CD4-positive, alpha-beta T cell (primary cell): ENCODE data around the gene CRIP2. TPM values are rescaled to one million over a fixed set of nuclear protein-coding genes. Genes with fewer than 3 reads are reported as not detected.
A peak's percentile ranks its signal among the peaks of the same experiment; 100 is the strongest.

Experiments
- ATAC-seq: fragments of 200-7000 bp; cut with Tn5 transposase; one replicate; pipeline ENCODE4 v1.10.0; 2022; ENCODE audit warnings: mild to moderate bottlenecking; ENCODE audit not compliant: poor library complexity
- CTCF ChIA-PET: fragments of 350-600 bp; sonication (Branson Sonifier 250); formaldehyde crosslinking; loops from one replicate; lab custom pipeline; 2021; ENCODE audit warnings: antibody characterized with exemption, inconsistent platforms; lab: Charles Lee
- POLR2A ChIA-PET: fragments of 350-600 bp; sonication (Branson Sonifier 250); formaldehyde crosslinking; loops from one replicate; lab custom pipeline; 2021; ENCODE audit warnings: antibody characterized with exemption, inconsistent platforms; lab: Charles Lee
- DNase-seq, 14 experiments: peaks; one replicate each; pipeline ENCODE4 v3.0.0-alpha.2; 2013 to 2020; ENCODE audit warnings: mixed read lengths in 2 of 14
- H3K27ac ChIP-seq, 2 donors: one replicate each; pipeline versions ENCODE4 v1.5.1 to v1.7.0; 2013; ENCODE audit warnings: low read length in 2 of 2, low read depth in 1 of 2, mild to moderate bottlenecking in 1 of 2
- H3K27me3 ChIP-seq, 2 experiments: 1 replicate in 1 of 2; 2 replicates in 1 of 2; pipeline versions ENCODE4 v1.6.1 to v1.7.0; 2013; ENCODE audit warnings: low read length in 2 of 2, control low read depth in 1 of 2, mild to moderate bottlenecking in 1 of 2, moderate library complexity in 1 of 2; ENCODE audit not compliant: insufficient read depth in 2 of 2, control insufficient read depth in 1 of 2
- H3K36me3 ChIP-seq: one replicate; pipeline ENCODE4 v1.6.1; 2013; ENCODE audit warnings: low read length, control low read depth; ENCODE audit not compliant: insufficient read depth
- H3K4me1 ChIP-seq: one replicate; pipeline ENCODE4 v1.6.1; 2013; ENCODE audit warnings: low read length, control low read depth; ENCODE audit not compliant: insufficient read depth
- H3K4me3 ChIP-seq: one replicate; pipeline ENCODE4 v1.5.1; 2013; ENCODE audit warnings: mild to moderate bottlenecking, low read length, moderate library complexity
- H3K9me3 ChIP-seq, 2 experiments: 1 replicate in 1 of 2; 2 replicates in 1 of 2; pipeline versions ENCODE4 v1.6.1 to v1.7.0; 2013; ENCODE audit warnings: low read length in 2 of 2, mild to moderate bottlenecking in 2 of 2, control low read depth in 1 of 2, moderate library complexity in 1 of 2; ENCODE audit not compliant: control insufficient read depth in 1 of 2, insufficient read depth in 1 of 2
- H3K27ac Mint-ChIP-seq: one replicate; pipeline ENCODE4 v1.8.0; 2020; ENCODE audit warnings: mixed read lengths
- H3K27me3 Mint-ChIP-seq: one replicate; pipeline ENCODE4 v1.8.0; 2021; ENCODE audit warnings: mixed read lengths
- H3K36me3 Mint-ChIP-seq: one replicate; pipeline ENCODE4 v1.8.0; 2021; ENCODE audit warnings: low read depth, mixed read lengths
- H3K4me1 Mint-ChIP-seq: one replicate; pipeline ENCODE4 v1.8.0; 2021; ENCODE audit warnings: low read depth, mixed read lengths
- H3K4me3 Mint-ChIP-seq: one replicate; pipeline ENCODE4 v1.8.0; 2020; ENCODE audit warnings: mild to moderate bottlenecking, mixed read lengths
- H3K9me3 Mint-ChIP-seq: one replicate; pipeline ENCODE4 v1.8.0; 2020; ENCODE audit warnings: mixed read lengths
- intact Hi-C, 2 experiments: fragments of 100-400 bp; cut with DNase I in 1 of 2; cut with micrococcal nuclease in 1 of 2; formaldehyde crosslinking; loops; one replicate each; pipeline versions ENCODE4 v1.15.1 to v1.9.0; 2023 to 2025; cut with DNase I, micrococcal nuclease
- total RNA-seq, 174 experiments: library from RNA in 2 of 174; stranded (reverse) in 2 of 174; gene quantifications; one replicate each; pipeline ENCODE4 v1.2.3 and lab custom pipeline; 2021 to 2026
- TF ChIP-seq, protein P1 (sequence below): fragments of 200-600 bp; IDR thresholded peaks from one replicate; pipeline ENCODE4 v1.8.0; 2022; ENCODE audit warnings: antibody characterized with exemption, mild to moderate bottlenecking

CRIP2 gene
- total RNA-seq, 2 experiments from 2014 or later = 62.5 to 68.3 TPM

DNA sequence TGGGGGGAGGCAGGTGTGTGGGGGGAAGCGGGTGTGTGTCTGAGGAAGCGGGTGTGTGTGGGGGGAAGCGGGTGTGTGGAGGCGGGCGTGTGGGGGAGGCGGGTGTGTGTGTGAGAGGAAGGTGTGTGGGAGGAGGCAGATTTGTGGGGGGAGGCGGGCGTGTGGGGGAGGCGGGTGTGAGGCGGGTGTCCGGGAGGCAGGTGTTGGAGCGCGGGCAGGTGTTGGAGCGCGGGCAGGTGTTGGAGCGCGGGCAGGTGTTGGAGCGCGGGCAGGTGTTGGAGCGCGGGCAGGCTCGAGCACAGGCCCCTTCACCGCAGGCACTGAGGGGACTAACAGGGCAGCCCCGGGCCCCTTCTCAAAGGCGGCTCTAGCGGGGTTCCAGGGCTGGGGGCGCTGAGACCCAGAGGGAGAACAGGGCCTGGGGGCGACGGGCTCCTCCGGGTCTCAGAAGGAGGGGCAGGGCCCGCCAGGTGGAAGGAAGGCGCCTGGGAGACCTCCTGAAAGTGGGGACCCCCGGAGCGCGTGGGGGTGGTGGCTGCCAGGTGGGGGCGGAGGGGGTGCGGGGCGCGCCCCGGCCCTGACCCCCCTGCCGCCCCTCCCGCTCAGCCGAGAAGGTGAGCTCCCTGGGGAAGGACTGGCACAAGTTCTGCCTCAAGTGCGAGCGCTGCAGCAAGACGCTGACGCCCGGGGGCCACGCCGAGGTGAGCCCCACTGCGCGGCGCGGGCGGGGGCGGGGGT is 3.2 kb downstream of the CRIP2 start:
- Histone ChIP-seq H3K4me1 (peaks cover 89% of the 10 kb centered on the region), H3K4me3 (peak overlapping the region; percentile 38), H3K27me3 (peaks cover 10% of the 10 kb centered on the region in 2 experiments), H3K27ac (peak overlapping the region in 1 of 2 donors; percentile 59), H3K9me3 (peaks cover 0 to 22% of the 10 kb centered on the region in 2 experiments), H3K36me3 (no peaks in the 10 kb centered on the region)
- CTCF ChIA-PET = interaction anchor here (0.6 to 1.6 kb wide), 2 partner anchors 12 to 420 kb away, joined by 3 to 10 read pairs; partner anchors contain the start of gene TEDC1
- TF ChIP-seq, protein P1, sequence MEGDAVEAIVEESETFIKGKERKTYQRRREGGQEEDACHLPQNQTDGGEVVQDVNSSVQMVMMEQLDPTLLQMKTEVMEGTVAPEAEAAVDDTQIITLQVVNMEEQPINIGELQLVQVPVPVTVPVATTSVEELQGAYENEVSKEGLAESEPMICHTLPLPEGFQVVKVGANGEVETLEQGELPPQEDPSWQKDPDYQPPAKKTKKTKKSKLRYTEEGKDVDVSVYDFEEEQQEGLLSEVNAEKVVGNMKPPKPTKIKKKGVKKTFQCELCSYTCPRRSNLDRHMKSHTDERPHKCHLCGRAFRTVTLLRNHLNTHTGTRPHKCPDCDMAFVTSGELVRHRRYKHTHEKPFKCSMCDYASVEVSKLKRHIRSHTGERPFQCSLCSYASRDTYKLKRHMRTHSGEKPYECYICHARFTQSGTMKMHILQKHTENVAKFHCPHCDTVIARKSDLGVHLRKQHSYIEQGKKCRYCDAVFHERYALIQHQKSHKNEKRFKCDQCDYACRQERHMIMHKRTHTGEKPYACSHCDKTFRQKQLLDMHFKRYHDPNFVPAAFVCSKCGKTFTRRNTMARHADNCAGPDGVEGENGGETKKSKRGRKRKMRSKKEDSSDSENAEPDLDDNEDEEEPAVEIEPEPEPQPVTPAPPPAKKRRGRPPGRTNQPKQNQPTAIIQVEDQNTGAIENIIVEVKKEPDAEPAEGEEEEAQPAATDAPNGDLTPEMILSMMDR = no peak
- peaks cover 47% of the 10 kb centered on the region for H3K4me1 Mint-ChIP-seq
- peak overlapping the region; percentile 72 for H3K27ac Mint-ChIP-seq
- intact Hi-C loops = no loop called here
- ATAC-seq (peak; percentile 21), DNase-seq (peak in 13 of 14 experiments; percentile 49 to 92 (median 68))
- no peaks in the 10 kb centered on the region for H3K9me3 Mint-ChIP-seq
- H3K27me3 Mint-ChIP-seq = no peaks in the 10 kb centered on the region
- H3K4me3 Mint-ChIP-seq = peak overlapping the region; percentile 84
- H3K36me3 Mint-ChIP-seq = peaks cover 6% of the 10 kb centered on the region
- POLR2A ChIA-PET = interaction anchor here (7.7 kb wide), 1 partner anchor 13 kb away, joined by 154 read pairs; the partner anchor contains the start of gene TEDC1

DNA sequence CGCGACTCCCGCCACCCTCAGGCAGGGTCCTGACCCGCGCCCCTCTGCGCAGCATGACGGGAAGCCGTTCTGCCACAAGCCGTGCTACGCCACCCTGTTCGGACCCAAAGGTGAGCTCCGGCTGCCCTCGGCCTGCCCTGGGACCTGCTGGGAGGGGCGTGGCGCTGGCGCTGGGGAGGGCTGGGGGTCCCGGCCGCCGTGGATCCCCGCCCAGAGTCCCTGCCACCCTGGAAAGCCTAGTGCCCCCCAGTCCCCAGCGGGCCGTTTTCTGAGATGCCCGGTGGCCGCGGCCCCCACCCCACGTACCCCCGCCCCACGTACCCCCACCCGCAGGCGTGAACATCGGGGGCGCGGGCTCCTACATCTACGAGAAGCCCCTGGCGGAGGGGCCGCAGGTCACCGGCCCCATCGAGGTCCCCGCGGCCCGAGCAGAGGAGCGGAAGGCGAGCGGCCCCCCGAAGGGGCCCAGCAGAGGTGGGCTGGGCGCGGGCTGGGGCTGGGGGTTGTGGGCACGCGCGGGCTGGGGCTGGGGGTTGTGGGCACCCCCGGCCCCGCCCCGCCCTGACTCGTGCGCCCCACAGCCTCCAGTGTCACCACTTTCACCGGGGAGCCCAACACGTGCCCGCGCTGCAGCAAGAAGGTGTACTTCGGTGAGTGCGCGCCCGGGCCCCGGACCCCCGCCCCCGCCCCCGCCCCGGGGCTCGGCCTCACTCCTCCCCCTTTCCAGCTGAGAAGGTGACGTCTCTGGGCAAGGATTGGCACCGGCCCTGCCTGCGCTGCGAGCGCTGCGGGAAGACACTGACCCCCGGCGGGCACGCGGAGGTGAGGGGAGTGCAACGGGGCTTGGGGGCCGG is 4.0 kb downstream of the CRIP2 start:
- peak; percentile 2 for ATAC-seq
- H3K36me3 Mint-ChIP-seq = peaks cover 6% of the 10 kb centered on the region
- H3K27me3 ChIP-seq = peaks cover 10% of the 10 kb centered on the region in 2 experiments
- POLR2A ChIA-PET = interaction anchor here (7.7 kb wide), 1 partner anchor 12 kb away, joined by 154 read pairs; the partner anchor contains the start of gene TEDC1
- no peak overlapping the region for H3K4me3 Mint-ChIP-seq
- no peaks in the 10 kb centered on the region for H3K9me3 Mint-ChIP-seq
- peak in 8 of 14 experiments; percentile 27 to 77 (median 50) for DNase-seq
- no peaks in the 10 kb centered on the region for H3K36me3 ChIP-seq
- no peaks in the 10 kb centered on the region for H3K27me3 Mint-ChIP-seq
- H3K4me1 ChIP-seq = peaks cover 89% of the 10 kb centered on the region
- TF ChIP-seq, protein P1 = no peak
- peaks cover 0 to 22% of the 10 kb centered on the region in 2 experiments for H3K9me3 ChIP-seq
- H3K27ac Mint-ChIP-seq = peak overlapping the region; percentile 97
- CTCF ChIA-PET = interaction anchor here (1.6 kb wide), 1 partner anchor 12 kb away, joined by 10 read pairs; the partner anchor contains the start of gene TEDC1
- peak overlapping the region in 1 of 2 donors; percentile 59 for H3K27ac ChIP-seq
- H3K4me1 Mint-ChIP-seq = peaks cover 49% of the 10 kb centered on the region
- no peak overlapping the region for H3K4me3 ChIP-seq
- intact Hi-C loops = no loop called here
